ENCODE measurements around the gene ACTA1. TPM values are rescaled to one million over a fixed set of nuclear protein-coding genes. Genes with fewer than 3 reads are reported as not detected.

Gene ACTA1
- total and polyA plus RNA-seq, 2 of the 13 experiments (the other 11 are each of a cell fraction or from before 2014, with no cell fraction given), result 1.4 to 5.2 TPM

GRCh38 chr1:229466887-229467286, 33.0 kb upstream of the ACTA1 start:
- no peak overlapping the region for H3K4me2 ChIP-seq (ENCODE audit: low read depth, low read length)
- intact Hi-C loops (cut with micrococcal nuclease; ENCODE audit: unreplicated experiment), result no loop called here
- ATAC-seq (no peak), DNase-seq (ENCODE audit: low spot score) (no peak), FAIRE-seq (no peak)
- H2AFZ ChIP-seq (ENCODE audit: low read length), result no peak overlapping the region
- H3K27me3 ChIP-seq (ENCODE audit: control insufficient read depth in 1 of 2, insufficient read depth in 2 of 2, low read length in 2 of 2), result no peaks in the 10 kb centered on the region; a peak in 1 of 5 replicates
- H3K27ac ChIP-seq (ENCODE audit: extremely low read length, insufficient read depth, low read length), result no peak overlapping the region
- H4K20me1 ChIP-seq (ENCODE audit: insufficient read depth, low read length), result no peaks in the 10 kb centered on the region
- ChIA-PET CTCF (ENCODE audit: low intra/inter-chr PET ratio, low total read pairs) (no interaction called here), POLR2A (no interaction called here)
- no peaks in the 10 kb centered on the region for H3K79me2 ChIP-seq (ENCODE audit: insufficient read depth, low read length)
- no peaks in the 10 kb centered on the region for H3K4me1 ChIP-seq (ENCODE audit: insufficient read depth, low read length)
- no peak for TF ChIP-seq NFE2L2 (IDR thresholded peaks at IDR 0.05; ENCODE audit: low read length)
- TF ChIP-seq NCOA2 (CRISPR knock-in tag; IDR thresholded peaks at IDR 0.05), result no peak
- no peak for TF ChIP-seq ZBTB49 (CRISPR knock-in tag; IDR thresholded peaks at IDR 0.05; ENCODE audit: borderline replicate concordance)
- no peak for TF ChIP-seq SIN3B (IDR thresholded peaks at IDR 0.05; ENCODE audit: low read length)
- TF ChIP-seq ZBTB4 (CRISPR knock-in tag; IDR thresholded peaks at IDR 0.05; ENCODE audit: borderline replicate concordance), result no peak
- TF ChIP-seq KAT7 (CRISPR knock-in tag; IDR thresholded peaks at IDR 0.05; ENCODE audit: borderline replicate concordance), result no peak
- no peak for TF ChIP-seq SMARCE1 (IDR thresholded peaks at IDR 0.05; ENCODE audit: borderline replicate concordance)
- TF ChIP-seq KDM2A (CRISPR knock-in tag; IDR thresholded peaks at IDR 0.05; ENCODE audit: borderline replicate concordance, low read depth), result no peak
- no peak for TF ChIP-seq ZSCAN9 (CRISPR knock-in tag; IDR thresholded peaks at IDR 0.05; ENCODE audit: borderline replicate concordance)
- TF ChIP-seq TEAD3 (CRISPR knock-in tag; optimal IDR thresholded peaks at IDR 0.05; ENCODE audit: borderline replicate concordance), result no peak
- no peak for TF ChIP-seq GMEB1 (CRISPR knock-in tag; IDR thresholded peaks at IDR 0.05; ENCODE audit: borderline replicate concordance)
- TF ChIP-seq PLSCR1 (CRISPR knock-in tag; IDR thresholded peaks at IDR 0.05; ENCODE audit: borderline replicate concordance), result no peak
- 96% methylated on average over 1 of the region's 1 CpG for WGBS (ENCODE audit: low lambda C conversion rate)
- no peaks in the 10 kb centered on the region for H3K9me3 ChIP-seq (ENCODE audit: low read length)
- peaks cover 16 to 61% of the 10 kb centered on the region in 2 experiments for H3K36me3 ChIP-seq (replicated peaks in 1 of 2; ENCODE audit: control insufficient read depth in 1 of 2, insufficient read depth in 2 of 2, low read length in 2 of 2)
- H3K9ac ChIP-seq (ENCODE audit: insufficient read depth, low read depth, low read length), result no peak overlapping the region
- H3K4me3 ChIP-seq (replicated peaks in 1 of 3; ENCODE audit: insufficient read depth in 1 of 3, low read depth in 2 of 3, low read length in 3 of 3), result no peak overlapping the region
- BruUV-seq (replicated peaks), result no TSS peak
- in situ Hi-C loops (cut with HindIII; ENCODE audit: extremely low pct_ligation_motif_present, low pct_unique_long_range_greater_than_20kb), result no loop called here
